ENCODE results near the gene HTR4. TPM values are rescaled to one million over a fixed set of nuclear protein-coding genes. Genes with fewer than 3 reads are reported as not detected.

The HTR4 gene
- total RNA-seq, 1 experiment from 2014 or later = not detected

DNA sequence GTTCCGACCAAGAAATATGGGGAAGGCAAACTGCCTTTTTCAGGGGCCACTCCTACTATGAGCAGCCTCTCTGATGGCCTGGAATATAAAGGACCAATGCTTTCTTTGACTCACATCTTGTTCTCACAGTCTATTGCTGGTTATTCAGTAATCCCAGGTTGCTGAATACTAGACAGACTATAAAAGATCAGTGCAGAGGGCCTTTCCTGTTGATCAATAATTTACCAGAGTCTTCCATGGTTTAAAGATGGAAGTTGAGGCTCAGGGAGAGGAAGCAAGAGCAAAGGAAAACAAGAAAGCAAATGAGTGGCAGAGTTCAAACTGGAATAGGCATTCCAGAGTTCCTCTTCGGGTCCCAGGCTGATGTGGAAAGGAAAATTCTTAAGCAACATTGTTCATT is 207.7 kb downstream of the HTR4 start:
- CTCF ChIA-PET = no interaction called here
- POLR2A ChIA-PET (ENCODE audit: low non-redundant PET) = no interaction called here
- TF ChIP-seq, protein P1, sequence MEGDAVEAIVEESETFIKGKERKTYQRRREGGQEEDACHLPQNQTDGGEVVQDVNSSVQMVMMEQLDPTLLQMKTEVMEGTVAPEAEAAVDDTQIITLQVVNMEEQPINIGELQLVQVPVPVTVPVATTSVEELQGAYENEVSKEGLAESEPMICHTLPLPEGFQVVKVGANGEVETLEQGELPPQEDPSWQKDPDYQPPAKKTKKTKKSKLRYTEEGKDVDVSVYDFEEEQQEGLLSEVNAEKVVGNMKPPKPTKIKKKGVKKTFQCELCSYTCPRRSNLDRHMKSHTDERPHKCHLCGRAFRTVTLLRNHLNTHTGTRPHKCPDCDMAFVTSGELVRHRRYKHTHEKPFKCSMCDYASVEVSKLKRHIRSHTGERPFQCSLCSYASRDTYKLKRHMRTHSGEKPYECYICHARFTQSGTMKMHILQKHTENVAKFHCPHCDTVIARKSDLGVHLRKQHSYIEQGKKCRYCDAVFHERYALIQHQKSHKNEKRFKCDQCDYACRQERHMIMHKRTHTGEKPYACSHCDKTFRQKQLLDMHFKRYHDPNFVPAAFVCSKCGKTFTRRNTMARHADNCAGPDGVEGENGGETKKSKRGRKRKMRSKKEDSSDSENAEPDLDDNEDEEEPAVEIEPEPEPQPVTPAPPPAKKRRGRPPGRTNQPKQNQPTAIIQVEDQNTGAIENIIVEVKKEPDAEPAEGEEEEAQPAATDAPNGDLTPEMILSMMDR (conservative IDR thresholded peaks at IDR 0.05; ENCODE audit: low read depth, low read length) = no peak
- TF ChIP-seq EZH2 (IDR thresholded peaks at IDR 0.05; ENCODE audit: borderline replicate concordance, low read depth, low read length, poor library complexity, severe bottlenecking) = no peak
- Histone ChIP-seq H3K27ac (ENCODE audit: low read depth, low read length, poor library complexity, severe bottlenecking) (no peak overlapping the region), H3K9me3 (ENCODE audit: low read depth, low read length, poor library complexity, severe bottlenecking) (no peaks in the 10 kb centered on the region), H3K4me1 (ENCODE audit: insufficient read depth, low read length, poor library complexity, severe bottlenecking) (no peaks in the 10 kb centered on the region), H3K4me3 (ENCODE audit: low read depth, low read length, poor library complexity, severe bottlenecking) (no peak overlapping the region), H3K27me3 (replicated peaks; ENCODE audit: insufficient read depth, low read depth, low read length, poor library complexity) (no peaks in the 10 kb centered on the region), H3K36me3 (ENCODE audit: insufficient read depth, low read length, poor library complexity, severe bottlenecking) (peaks cover 8% of the 10 kb centered on the region)
- DNase-seq (ENCODE audit: low spot score) = no peak
- intact Hi-C loops (cut with micrococcal nuclease; ENCODE audit: unreplicated experiment) = loop anchor here (10.0 kb wide), 2 partner anchors 272 to 678 kb away; no protein-coding TSS in a partner anchor
- no TSS peak for BruUV-seq (replicated peaks)

DNA sequence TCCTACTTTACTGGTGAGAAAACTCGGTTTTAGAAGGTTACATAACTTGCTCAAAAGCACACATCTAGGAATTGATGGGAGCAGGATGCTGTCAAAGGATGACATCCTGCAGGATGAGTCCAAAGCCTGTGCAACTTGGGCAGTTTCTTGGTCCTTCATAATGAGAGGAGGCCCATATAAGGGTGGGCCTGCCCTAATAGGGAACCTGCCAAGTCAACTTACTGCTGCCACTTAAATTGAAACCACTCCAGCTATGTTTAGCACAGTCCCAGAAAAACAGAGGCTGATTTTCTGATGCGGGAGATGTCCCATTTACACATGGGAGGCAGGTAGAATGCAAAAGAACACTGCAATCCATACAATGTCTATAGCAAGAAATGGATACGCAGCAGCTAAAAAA is 208.7 kb downstream of the HTR4 start:
- CTCF ChIA-PET = no interaction called here
- Histone ChIP-seq H3K9me3 (ENCODE audit: low read depth, low read length, poor library complexity, severe bottlenecking) (no peaks in the 10 kb centered on the region), H3K36me3 (ENCODE audit: insufficient read depth, low read length, poor library complexity, severe bottlenecking) (peaks cover 15% of the 10 kb centered on the region), H3K4me1 (ENCODE audit: insufficient read depth, low read length, poor library complexity, severe bottlenecking) (no peaks in the 10 kb centered on the region), H3K27me3 (replicated peaks; ENCODE audit: insufficient read depth, low read depth, low read length, poor library complexity) (no peaks in the 10 kb centered on the region), H3K27ac (ENCODE audit: low read depth, low read length, poor library complexity, severe bottlenecking) (no peak overlapping the region), H3K4me3 (ENCODE audit: low read depth, low read length, poor library complexity, severe bottlenecking) (no peak overlapping the region)
- DNase-seq (ENCODE audit: low spot score) = no peak
- POLR2A ChIA-PET (ENCODE audit: low non-redundant PET) = interaction anchor here (0.5 kb wide), 1 partner anchor 613 kb away, joined by 5 read pairs; no protein-coding TSS in a partner anchor
- no TSS peak for BruUV-seq (replicated peaks)
- intact Hi-C loops (cut with micrococcal nuclease; ENCODE audit: unreplicated experiment) = loop anchor here (10.0 kb wide), 2 partner anchors 271 to 679 kb away; no protein-coding TSS in a partner anchor
- TF ChIP-seq EZH2 (IDR thresholded peaks at IDR 0.05; ENCODE audit: borderline replicate concordance, low read depth, low read length, poor library complexity, severe bottlenecking) = no peak
- TF ChIP-seq, protein P1 (conservative IDR thresholded peaks at IDR 0.05; ENCODE audit: low read depth, low read length) = no peak

- H3K9me3 ChIP-seq (ENCODE audit: low read depth, low read length, poor library complexity, severe bottlenecking) = no peaks in the 10 kb centered on the region
- POLR2A ChIA-PET (ENCODE audit: low non-redundant PET) = no interaction called here
- peak; percentile 76 for DNase-seq (ENCODE audit: low spot score)
- no peak overlapping the region for H3K4me3 ChIP-seq (ENCODE audit: low read depth, low read length, poor library complexity, severe bottlenecking)
- TF ChIP-seq, protein P1 (conservative IDR thresholded peaks at IDR 0.05; ENCODE audit: low read depth, low read length) = peak; percentile 79
- TF ChIP-seq EZH2 (IDR thresholded peaks at IDR 0.05; ENCODE audit: borderline replicate concordance, low read depth, low read length, poor library complexity, severe bottlenecking) = no peak
- peaks cover 23% of the 10 kb centered on the region for H3K36me3 ChIP-seq (ENCODE audit: insufficient read depth, low read length, poor library complexity, severe bottlenecking)
- CTCF ChIA-PET = interaction anchor here (1.6 kb wide), 1 partner anchor 287 kb away, joined by 13 read pairs; no protein-coding TSS in a partner anchor
- intact Hi-C loops (cut with micrococcal nuclease; ENCODE audit: unreplicated experiment) = loop anchor here (1.0 to 10.0 kb wide), 3 partner anchors 269 to 681 kb away; no protein-coding TSS in a partner anchor
- H3K4me1 ChIP-seq (ENCODE audit: insufficient read depth, low read length, poor library complexity, severe bottlenecking) = no peaks in the 10 kb centered on the region
- BruUV-seq (replicated peaks) = no TSS peak
- no peaks in the 10 kb centered on the region for H3K27me3 ChIP-seq (replicated peaks; ENCODE audit: insufficient read depth, low read depth, low read length, poor library complexity)
- H3K27ac ChIP-seq (ENCODE audit: low read depth, low read length, poor library complexity, severe bottlenecking) = no peak overlapping the region
Measured at GRCh38 chr5:148443998-148444397, 210.3 kb downstream of the HTR4 start.
